ENCODE data around the gene PTPN14. TPM values are rescaled to one million over a fixed set of nuclear protein-coding genes. Genes with fewer than 3 reads are reported as not detected.

Gene PTPN14
- total RNA-seq, 1 experiment from 2014 or later: 15.7 TPM

- H3K27me3 ChIP-seq (ENCODE audit: control insufficient read depth, insufficient read depth, low read length): no peaks in the 10 kb centered on the region
- DNase-seq: no peak
- H3K36me3 ChIP-seq (replicated peaks; ENCODE audit: control insufficient read depth, insufficient read depth, low read length): no peaks in the 10 kb centered on the region
- H3K4me3 ChIP-seq (ENCODE audit: insufficient read depth, low read depth, low read length): no peak overlapping the region
Measured at GRCh38 chr1:214425101-214425500, 126.3 kb downstream of the PTPN14 start.

GRCh38 chr1:214423045-214423444, 128.4 kb downstream of the PTPN14 start:
- Histone ChIP-seq H3K27me3 (ENCODE audit: control insufficient read depth, insufficient read depth, low read length) (no peaks in the 10 kb centered on the region), H3K4me3 (ENCODE audit: insufficient read depth, low read depth, low read length) (no peak overlapping the region), H3K36me3 (replicated peaks; ENCODE audit: control insufficient read depth, insufficient read depth, low read length) (no peaks in the 10 kb centered on the region)
- no peak for DNase-seq

- Histone ChIP-seq H3K36me3 (replicated peaks; ENCODE audit: control insufficient read depth, insufficient read depth, low read length) (no peaks in the 10 kb centered on the region), H3K27me3 (ENCODE audit: control insufficient read depth, insufficient read depth, low read length) (no peaks in the 10 kb centered on the region), H3K4me3 (ENCODE audit: insufficient read depth, low read depth, low read length) (no peak overlapping the region)
- DNase-seq: no peak
Measured at GRCh38 chr1:214422137-214422671, 129.2 kb downstream of the PTPN14 start.

- no peak for DNase-seq
- Histone ChIP-seq H3K27me3 (ENCODE audit: control insufficient read depth, insufficient read depth, low read length) (no peaks in the 10 kb centered on the region), H3K4me3 (ENCODE audit: insufficient read depth, low read depth, low read length) (no peak overlapping the region), H3K36me3 (replicated peaks; ENCODE audit: control insufficient read depth, insufficient read depth, low read length) (no peaks in the 10 kb centered on the region)
Measured at GRCh38 chr1:214420833-214421232, 130.6 kb downstream of the PTPN14 start.

GRCh38 chr1:214420341-214420740, 131.1 kb downstream of the PTPN14 start:
- no peaks in the 10 kb centered on the region for H3K36me3 ChIP-seq (replicated peaks; ENCODE audit: control insufficient read depth, insufficient read depth, low read length)
- H3K4me3 ChIP-seq (ENCODE audit: insufficient read depth, low read depth, low read length): no peak overlapping the region
- H3K27me3 ChIP-seq (ENCODE audit: control insufficient read depth, insufficient read depth, low read length): no peaks in the 10 kb centered on the region
- DNase-seq: no peak

- Histone ChIP-seq H3K36me3 (replicated peaks; ENCODE audit: control insufficient read depth, insufficient read depth, low read length) (no peaks in the 10 kb centered on the region), H3K4me3 (ENCODE audit: insufficient read depth, low read depth, low read length) (no peak overlapping the region), H3K27me3 (ENCODE audit: control insufficient read depth, insufficient read depth, low read length) (no peaks in the 10 kb centered on the region)
- DNase-seq: peak; percentile 20
Measured at GRCh38 chr1:214419650-214420049, 131.8 kb downstream of the PTPN14 start.

GRCh38 chr1:214418391-214418790, 133.0 kb downstream of the PTPN14 start:
- no peaks in the 10 kb centered on the region for H3K36me3 ChIP-seq (replicated peaks; ENCODE audit: control insufficient read depth, insufficient read depth, low read length)
- DNase-seq: no peak
- H3K4me3 ChIP-seq (ENCODE audit: insufficient read depth, low read depth, low read length): no peak overlapping the region
- no peaks in the 10 kb centered on the region for H3K27me3 ChIP-seq (ENCODE audit: control insufficient read depth, insufficient read depth, low read length)

GRCh38 chr1:214417545-214418210, 133.7 kb downstream of the PTPN14 start:
- H3K27me3 ChIP-seq (ENCODE audit: control insufficient read depth, insufficient read depth, low read length): no peaks in the 10 kb centered on the region
- no peaks in the 10 kb centered on the region for H3K36me3 ChIP-seq (replicated peaks; ENCODE audit: control insufficient read depth, insufficient read depth, low read length)
- DNase-seq: no peak
- H3K4me3 ChIP-seq (ENCODE audit: insufficient read depth, low read depth, low read length): no peak overlapping the region

GRCh38 chr1:214416858-214417257, 134.5 kb downstream of the PTPN14 start:
- Histone ChIP-seq H3K27me3 (ENCODE audit: control insufficient read depth, insufficient read depth, low read length) (no peaks in the 10 kb centered on the region), H3K4me3 (ENCODE audit: insufficient read depth, low read depth, low read length) (no peak overlapping the region), H3K36me3 (replicated peaks; ENCODE audit: control insufficient read depth, insufficient read depth, low read length) (no peaks in the 10 kb centered on the region)
- no peak for DNase-seq

- Histone ChIP-seq H3K27me3 (ENCODE audit: control insufficient read depth, insufficient read depth, low read length) (no peaks in the 10 kb centered on the region), H3K36me3 (replicated peaks; ENCODE audit: control insufficient read depth, insufficient read depth, low read length) (no peaks in the 10 kb centered on the region), H3K4me3 (ENCODE audit: insufficient read depth, low read depth, low read length) (no peak overlapping the region)
- DNase-seq: no peak
Measured at GRCh38 chr1:214416417-214416816, 135.0 kb downstream of the PTPN14 start.

- no peaks in the 10 kb centered on the region for H3K36me3 ChIP-seq (replicated peaks; ENCODE audit: control insufficient read depth, insufficient read depth, low read length)
- H3K27me3 ChIP-seq (ENCODE audit: control insufficient read depth, insufficient read depth, low read length): no peaks in the 10 kb centered on the region
- no peak for DNase-seq
- H3K4me3 ChIP-seq (ENCODE audit: insufficient read depth, low read depth, low read length): no peak overlapping the region
Measured at GRCh38 chr1:214415131-214415530, 136.3 kb downstream of the PTPN14 start.

GRCh38 chr1:214414691-214415090, 136.7 kb downstream of the PTPN14 start:
- H3K36me3 ChIP-seq (replicated peaks; ENCODE audit: control insufficient read depth, insufficient read depth, low read length): no peaks in the 10 kb centered on the region
- no peaks in the 10 kb centered on the region for H3K27me3 ChIP-seq (ENCODE audit: control insufficient read depth, insufficient read depth, low read length)
- DNase-seq: no peak
- no peak overlapping the region for H3K4me3 ChIP-seq (ENCODE audit: insufficient read depth, low read depth, low read length)

GRCh38 chr1:214413315-214413714, 138.1 kb downstream of the PTPN14 start:
- no peaks in the 10 kb centered on the region for H3K36me3 ChIP-seq (replicated peaks; ENCODE audit: control insufficient read depth, insufficient read depth, low read length)
- DNase-seq: no peak
- H3K4me3 ChIP-seq (ENCODE audit: insufficient read depth, low read depth, low read length): no peak overlapping the region
- H3K27me3 ChIP-seq (ENCODE audit: control insufficient read depth, insufficient read depth, low read length): no peaks in the 10 kb centered on the region

- Histone ChIP-seq H3K4me3 (ENCODE audit: insufficient read depth, low read depth, low read length) (no peak overlapping the region), H3K27me3 (ENCODE audit: control insufficient read depth, insufficient read depth, low read length) (no peaks in the 10 kb centered on the region), H3K36me3 (replicated peaks; ENCODE audit: control insufficient read depth, insufficient read depth, low read length) (0 out of 2 replicates have a peak, but pooled peaks cover 3% of the 10 kb centered on the region)
- DNase-seq: peak; percentile 42
Measured at GRCh38 chr1:214404571-214405213, 146.7 kb downstream of the PTPN14 start.

GRCh38 chr1:214404154-214404553, 147.2 kb downstream of the PTPN14 start:
- H3K27me3 ChIP-seq (ENCODE audit: control insufficient read depth, insufficient read depth, low read length): no peaks in the 10 kb centered on the region
- no peak for DNase-seq
- H3K4me3 ChIP-seq (ENCODE audit: insufficient read depth, low read depth, low read length): no peak overlapping the region
- 0 out of 2 replicates have a peak, but pooled peaks cover 3% of the 10 kb centered on the region for H3K36me3 ChIP-seq (replicated peaks; ENCODE audit: control insufficient read depth, insufficient read depth, low read length)
